Gastrocnemius medialis (tissue), 4 donors: ENCODE data around the gene RPA1. TPM values are rescaled to one million over a fixed set of nuclear protein-coding genes. Genes with fewer than 3 reads are reported as not detected.
"Not testable (repeated sequence)": the region's sequence is repeated elsewhere in the genome, so short reads cannot be mapped to it uniquely, and the experiment has no call there.

Experiments
- ATAC-seq, 2 donors: fragments of 150-250 bp; one replicate each; pipeline ENCODE4 v1.9.1; 2016
- DNase-seq, 2 donors: peaks; one replicate each; pipeline ENCODE4 v3.0.0-alpha.2; 2019
- H3K27ac ChIP-seq, 4 donors: fragments of 200-600 bp; sonication (generic); 1 replicate in 1 of 4; 2 replicates in 3 of 4; pipeline ENCODE4 v1.5.1; 2016 to 2018; ENCODE audit warnings: mild to moderate bottlenecking in 2 of 4, moderate library complexity in 1 of 4
- H3K27me3 ChIP-seq, 3 donors: fragments of 200-600 bp; sonication (generic) in 2 of 3; 1 replicate in 1 of 3; 2 replicates in 2 of 3; pipeline versions ENCODE4 v1.5.1 to v1.6.0; 2016 to 2019; ENCODE audit warnings: mild to moderate bottlenecking in 1 of 3, moderate library complexity in 1 of 3
- H3K36me3 ChIP-seq, 2 donors: fragments of 200-600 bp; sonication (generic) in 1 of 2; one replicate each; pipeline ENCODE4 v1.5.1; 2017 to 2018
- H3K4me1 ChIP-seq, 2 donors: fragments of 200-600 bp; sonication (generic) in 1 of 2; one replicate each; pipeline ENCODE4 v1.5.1; 2016 to 2017; ENCODE audit warnings: mild to moderate bottlenecking in 2 of 2
- H3K4me3 ChIP-seq, 4 donors: fragments of 200-600 bp; sonication (generic) in 3 of 4; 1 replicate in 1 of 4; 2 replicates in 3 of 4; pipeline ENCODE4 v1.5.1; 2016 to 2019; ENCODE audit warnings: mild to moderate bottlenecking in 2 of 4
- H3K9me3 ChIP-seq, 3 donors: fragments of 200-600 bp; sonication (generic) in 2 of 3; 1 replicate in 1 of 3; 2 replicates in 2 of 3; pipeline ENCODE4 v1.5.1; 2016 to 2019
- POLR2A ChIP-seq, 2 donors: fragments of 450-650 bp; IDR thresholded peaks; one replicate each; pipeline ENCODE4 v1.6.1; 2017; ENCODE audit warnings: antibody characterized with exemption in 2 of 2, mild to moderate bottlenecking in 2 of 2, moderate library complexity in 2 of 2
- in situ Hi-C, 4 donors: fragments of 200-750 bp; cut with MboI; loops; one replicate each; pipeline versions ENCODE4 v1.15.0 to v1.8.0; 2017; ENCODE audit warnings: low sequenced_read_pairs in 4 of 4
- intact Hi-C: fragments of 100-400 bp; cut with DNase I; formaldehyde crosslinking; loops from one replicate; pipeline ENCODE4 v1.15.1; 2023; ENCODE audit warnings: low total_unique reads
- total RNA-seq, 4 donors: library from RNA; depleted of rRNA; stranded (reverse); fragments of >200 nt; gene quantifications; one replicate each; pipeline versions ENCODE4 v1.1.0 to v1.2.3, GENCODE V29; 2016
- TF ChIP-seq, protein P1 (sequence below), 5 experiments: fragments of 450-650 bp in 3 of 5; fragments of 200-600 bp in 2 of 5; sonication (generic) in 2 of 5; IDR thresholded peaks in 4 of 5; conservative IDR thresholded peaks in 1 of 5; 1 replicate in 4 of 5; 2 replicates in 1 of 5; pipeline ENCODE4 v1.5.1; 2016 to 2019; ENCODE audit warnings: antibody characterized with exemption in 5 of 5, mild to moderate bottlenecking in 3 of 5, moderate library complexity in 3 of 5

RPA1 gene
- total RNA-seq, 4 donors from 2014 or later, result 26.5 to 46.8 (median 34.9) TPM

DNA sequence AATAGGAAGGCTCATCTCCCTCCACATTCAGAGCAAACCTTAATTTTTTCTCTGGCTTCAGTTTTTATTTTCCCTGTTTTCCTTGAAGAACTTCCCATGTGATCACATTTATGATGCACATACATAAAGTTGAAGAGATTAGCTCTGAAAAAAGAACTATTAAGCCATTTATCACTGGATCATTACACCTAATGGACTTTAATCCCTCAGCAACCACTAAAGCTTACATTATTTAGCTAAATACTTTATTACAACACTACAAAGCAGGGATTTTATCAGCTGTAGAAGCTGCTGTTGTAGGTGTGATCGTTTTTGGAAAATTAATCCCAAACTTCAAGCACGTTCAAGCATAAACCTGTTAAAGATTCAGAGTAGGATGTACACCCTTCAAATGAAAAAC lies 21.2 kb upstream of the RPA1 start:
- Histone ChIP-seq H3K4me1 (no peaks in the 10 kb centered on the region), H3K27ac (no peak overlapping the region), H3K9me3 (no peaks in the 10 kb centered on the region), H3K27me3 (no peaks in the 10 kb centered on the region), H3K4me3 (no peak overlapping the region), H3K36me3 (peaks cover 0 to 28% of the 10 kb centered on the region in 2 donors)
- in situ Hi-C loops (no loop called here), intact Hi-C loops (no loop called here)
- ATAC-seq (no peak), DNase-seq (no peak)
- TF ChIP-seq POLR2A (IDR thresholded peaks at IDR 0.05), result no peak
- TF ChIP-seq, protein P1, sequence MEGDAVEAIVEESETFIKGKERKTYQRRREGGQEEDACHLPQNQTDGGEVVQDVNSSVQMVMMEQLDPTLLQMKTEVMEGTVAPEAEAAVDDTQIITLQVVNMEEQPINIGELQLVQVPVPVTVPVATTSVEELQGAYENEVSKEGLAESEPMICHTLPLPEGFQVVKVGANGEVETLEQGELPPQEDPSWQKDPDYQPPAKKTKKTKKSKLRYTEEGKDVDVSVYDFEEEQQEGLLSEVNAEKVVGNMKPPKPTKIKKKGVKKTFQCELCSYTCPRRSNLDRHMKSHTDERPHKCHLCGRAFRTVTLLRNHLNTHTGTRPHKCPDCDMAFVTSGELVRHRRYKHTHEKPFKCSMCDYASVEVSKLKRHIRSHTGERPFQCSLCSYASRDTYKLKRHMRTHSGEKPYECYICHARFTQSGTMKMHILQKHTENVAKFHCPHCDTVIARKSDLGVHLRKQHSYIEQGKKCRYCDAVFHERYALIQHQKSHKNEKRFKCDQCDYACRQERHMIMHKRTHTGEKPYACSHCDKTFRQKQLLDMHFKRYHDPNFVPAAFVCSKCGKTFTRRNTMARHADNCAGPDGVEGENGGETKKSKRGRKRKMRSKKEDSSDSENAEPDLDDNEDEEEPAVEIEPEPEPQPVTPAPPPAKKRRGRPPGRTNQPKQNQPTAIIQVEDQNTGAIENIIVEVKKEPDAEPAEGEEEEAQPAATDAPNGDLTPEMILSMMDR (IDR thresholded peaks at IDR 0.05 in 4 of 5, conservative IDR thresholded peaks at IDR 0.05 in 1 of 5), result no peak

DNA sequence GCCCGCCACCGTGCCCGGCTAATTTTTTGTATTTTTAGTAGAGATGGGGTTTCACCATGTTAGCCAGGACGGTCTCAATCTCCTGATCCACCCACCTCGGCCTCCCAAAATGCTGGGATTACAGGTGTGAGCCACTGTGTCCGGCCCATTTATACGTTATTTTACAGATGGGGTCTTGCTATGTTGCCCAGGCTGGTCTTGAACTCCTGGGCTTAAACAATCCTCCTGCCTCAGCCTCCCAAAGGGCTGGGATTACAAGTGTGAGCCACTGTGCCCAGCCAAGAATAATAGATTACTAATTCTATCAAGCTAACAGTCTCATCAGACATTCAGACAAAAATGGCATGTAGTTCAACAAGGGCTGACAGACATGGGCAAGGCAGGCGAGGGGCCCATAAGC lies 20.0 kb upstream of the RPA1 start:
- H3K9me3 ChIP-seq, H3K4me3 ChIP-seq, ATAC-seq, intact Hi-C loops, DNase-seq, in situ Hi-C loops, H3K27ac ChIP-seq, H3K4me1 ChIP-seq, H3K27me3 ChIP-seq: not testable (repeated sequence)
- peaks cover 0 to 22% of the 10 kb centered on the region in 2 donors for H3K36me3 ChIP-seq

DNA sequence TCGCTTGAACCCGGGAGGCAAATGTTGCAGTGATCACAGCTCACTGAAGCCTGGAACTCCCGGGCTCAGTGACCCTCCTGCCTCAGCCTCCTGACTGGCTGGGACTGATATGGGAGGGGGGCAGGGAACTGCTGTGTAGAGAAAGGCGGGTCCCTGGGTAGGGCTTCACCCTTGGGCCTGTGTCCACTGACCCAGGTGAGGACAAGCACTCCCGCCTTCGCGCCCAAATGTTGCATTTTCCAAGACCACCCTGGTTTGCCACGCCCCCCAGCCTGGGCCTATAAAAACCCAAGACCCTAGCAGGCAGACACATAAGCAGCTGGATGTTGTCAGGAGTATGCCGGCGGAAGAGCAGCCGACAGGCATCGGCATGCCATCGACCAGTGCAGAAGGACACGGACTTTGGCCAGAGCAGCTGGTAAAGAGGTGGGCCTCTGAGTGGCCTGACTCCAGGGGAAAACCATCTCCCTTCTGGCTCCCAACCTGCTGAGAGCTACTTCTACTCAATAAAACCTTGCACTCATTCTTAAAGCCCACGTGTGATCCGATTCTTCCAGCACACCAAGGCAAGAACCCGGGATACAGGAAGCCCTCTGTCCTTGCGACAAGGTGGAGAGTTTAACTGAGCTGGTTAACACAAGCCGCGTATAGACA lies 19.2 kb upstream of the RPA1 start:
- in situ Hi-C loops, result no loop called here
- H3K27me3 ChIP-seq, result no peaks in the 10 kb centered on the region
- ATAC-seq, result no peak
- no peak overlapping the region for H3K4me3 ChIP-seq
- peaks cover 0 to 22% of the 10 kb centered on the region in 2 donors for H3K36me3 ChIP-seq
- H3K4me1 ChIP-seq, result peaks cover 2 to 7% of the 10 kb centered on the region in 2 donors
- no peak overlapping the region for H3K27ac ChIP-seq
- no peaks in the 10 kb centered on the region for H3K9me3 ChIP-seq
- no peak for TF ChIP-seq POLR2A (IDR thresholded peaks at IDR 0.05)
- TF ChIP-seq, protein P1 (IDR thresholded peaks at IDR 0.05 in 4 of 5, conservative IDR thresholded peaks at IDR 0.05 in 1 of 5), result no peak
- no peak for DNase-seq
- intact Hi-C loops, result no loop called here

DNA sequence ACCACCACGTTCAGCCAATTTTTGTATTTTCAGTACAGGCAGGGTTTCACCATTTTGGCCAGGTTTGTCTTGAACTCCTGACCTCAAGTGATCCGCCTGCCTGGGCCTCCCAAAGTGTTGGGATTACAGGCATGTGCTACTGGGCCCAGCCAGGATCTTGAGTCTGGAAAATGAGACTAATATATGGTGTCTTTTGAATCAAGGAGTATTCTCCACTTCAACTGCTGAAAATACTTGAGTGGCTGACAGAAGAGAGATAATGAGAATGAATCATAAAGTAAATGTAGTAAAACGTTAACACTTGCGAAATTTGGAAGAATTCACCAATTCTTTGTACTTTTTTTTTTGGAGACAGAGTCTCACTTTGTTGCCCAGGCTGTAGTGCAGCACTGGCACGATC lies 16.7 kb upstream of the RPA1 start:
- DNase-seq, result no peak
- peak overlapping the region; percentile 81 to 84 (median 82) for H3K27ac ChIP-seq
- H3K36me3 ChIP-seq, result peaks cover 0 to 15% of the 10 kb centered on the region in 2 donors
- no peak for ATAC-seq
- intact Hi-C loops, result no loop called here
- H3K9me3 ChIP-seq, result no peaks in the 10 kb centered on the region
- in situ Hi-C loops, result no loop called here
- H3K27me3 ChIP-seq, result no peaks in the 10 kb centered on the region
- no peak for TF ChIP-seq POLR2A (IDR thresholded peaks at IDR 0.05)
- TF ChIP-seq, protein P1 (IDR thresholded peaks at IDR 0.05 in 4 of 5, conservative IDR thresholded peaks at IDR 0.05 in 1 of 5), result no peak
- no peak overlapping the region for H3K4me3 ChIP-seq
- H3K4me1 ChIP-seq, result peaks cover 7 to 12% of the 10 kb centered on the region in 2 donors

DNA sequence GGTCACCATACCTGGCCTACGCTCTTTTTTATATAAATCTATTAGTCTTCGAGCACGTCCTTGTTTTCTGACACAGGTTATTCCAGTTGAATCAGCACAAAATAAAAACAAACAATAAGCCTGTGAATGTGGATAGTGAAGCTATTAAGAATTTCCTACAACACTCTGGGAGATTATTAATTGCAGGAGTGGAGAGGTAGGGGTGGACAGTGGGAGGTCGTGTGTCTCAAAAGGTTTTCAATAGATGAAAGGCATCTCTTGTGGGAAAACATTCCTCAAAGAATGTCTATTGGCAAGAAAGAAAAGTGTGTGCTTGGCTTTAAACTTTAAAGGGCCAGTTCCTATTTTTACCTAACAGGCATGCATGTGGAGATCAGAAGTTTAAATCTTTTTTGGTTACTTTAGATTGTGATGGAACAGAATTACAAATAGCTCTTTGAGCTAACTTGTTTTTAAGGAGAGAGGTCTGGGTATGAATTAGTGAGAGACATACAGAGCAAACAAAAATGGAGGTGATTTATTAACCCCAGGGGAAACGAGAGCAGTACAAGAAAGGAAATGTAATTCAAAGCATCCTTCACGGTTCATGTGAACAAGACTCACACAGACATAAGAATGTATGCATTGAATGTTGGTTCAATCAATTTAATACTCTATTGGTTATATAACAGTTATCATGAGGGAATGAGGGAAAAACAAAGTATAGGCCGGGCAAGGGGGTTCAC lies 9.1 kb upstream of the RPA1 start:
- H3K27ac ChIP-seq, result no peak overlapping the region
- in situ Hi-C loops, result no loop called here

More for the DNA sequence above, 9.1 kb upstream of the RPA1 start:
- no peak overlapping the region for H3K4me3 ChIP-seq
- H3K9me3 ChIP-seq, result no peaks in the 10 kb centered on the region
- peaks cover 3 to 6% of the 10 kb centered on the region in 2 donors for H3K4me1 ChIP-seq
- DNase-seq, result no peak
- ATAC-seq, result no peak
- no peaks in the 10 kb centered on the region for H3K27me3 ChIP-seq
- TF ChIP-seq, protein P1 (IDR thresholded peaks at IDR 0.05 in 4 of 5, conservative IDR thresholded peaks at IDR 0.05 in 1 of 5), result no peak
- TF ChIP-seq POLR2A (IDR thresholded peaks at IDR 0.05), result no peak
- H3K36me3 ChIP-seq, result peaks cover 0 to 13% of the 10 kb centered on the region in 2 donors
- intact Hi-C loops, result no loop called here
